CD4-positive, alpha-beta memory T cell (primary cell): ENCODE data around the gene PSD. TPM values are rescaled to one million over a fixed set of nuclear protein-coding genes. Genes with fewer than 3 reads are reported as not detected.

Source experiments
- CTCF ChIA-PET: fragments of 350-600 bp; sonication (Branson Sonifier 250); formaldehyde crosslinking; loops from one replicate; lab custom pipeline; 2021; ENCODE audit warnings: inconsistent platforms; ENCODE audit not compliant: partially characterized antibody; lab: Charles Lee
- POLR2A ChIA-PET: fragments of 350-600 bp; sonication (Branson Sonifier 250); formaldehyde crosslinking; loops from one replicate; lab custom pipeline; 2021; ENCODE audit not compliant: partially characterized antibody; lab: Charles Lee
- DNase-seq, 5 donors: peaks; one replicate each; pipeline versions ENCODE4 v3.0.0 to v3.0.0-alpha.2; 2020 to 2022; ENCODE audit warnings: mixed read lengths in 1 of 5
- H3K27ac ChIP-seq: one replicate; pipeline ENCODE4 v1.7.0; 2013; ENCODE audit warnings: low read depth, low read length
- H3K27me3 ChIP-seq: 2 replicates; pipeline ENCODE4 v1.7.0; 2013; ENCODE audit warnings: mild to moderate bottlenecking, low read length, moderate library complexity; ENCODE audit not compliant: insufficient read depth
- H3K36me3 ChIP-seq: 2 replicates; pipeline ENCODE4 v1.7.0; 2013; ENCODE audit warnings: mild to moderate bottlenecking, low read length, moderate library complexity; ENCODE audit not compliant: insufficient read depth
- H3K4me1 ChIP-seq: 2 replicates; pipeline ENCODE4 v1.7.0; 2013; ENCODE audit warnings: mild to moderate bottlenecking, low read length, moderate library complexity; ENCODE audit not compliant: insufficient read depth
- H3K4me3 ChIP-seq, 2 donors: one replicate each; pipeline ENCODE4 v1.7.0; 2013; ENCODE audit warnings: low read length in 2 of 2, mild to moderate bottlenecking in 1 of 2
- H3K9me3 ChIP-seq, 2 donors: one replicate each; pipeline ENCODE4 v1.7.0; 2013; ENCODE audit warnings: low read length in 2 of 2, control low read depth in 1 of 2; ENCODE audit not compliant: control insufficient read depth in 1 of 2
- H3K27ac Mint-ChIP-seq, 7 donors: one replicate each; pipeline ENCODE4 v1.8.0; 2020 to 2021; ENCODE audit warnings: mixed read lengths in 7 of 7, mild to moderate bottlenecking in 6 of 7, inconsistent platforms in 3 of 7, moderate library complexity in 3 of 7
- H3K27me3 Mint-ChIP-seq, 2 donors: one replicate each; pipeline ENCODE4 v1.8.0; 2020 to 2021; ENCODE audit warnings: mixed read lengths in 2 of 2
- H3K36me3 Mint-ChIP-seq, 2 donors: one replicate each; pipeline ENCODE4 v1.8.0; 2020 to 2021; ENCODE audit warnings: mixed read lengths in 2 of 2, inconsistent platforms in 1 of 2, mild to moderate bottlenecking in 1 of 2
- H3K4me1 Mint-ChIP-seq, 4 donors: one replicate each; pipeline ENCODE4 v1.8.0; 2020 to 2021; ENCODE audit warnings: mixed read lengths in 4 of 4, mild to moderate bottlenecking in 1 of 4
- H3K4me3 Mint-ChIP-seq, 8 donors: one replicate each; pipeline ENCODE4 v1.8.0; 2020 to 2021; ENCODE audit warnings: mixed read lengths in 8 of 8, mild to moderate bottlenecking in 7 of 8, moderate library complexity in 6 of 8, inconsistent platforms in 3 of 8
- H3K9me3 Mint-ChIP-seq, 8 donors: one replicate each; pipeline ENCODE4 v1.8.0; 2020 to 2021; ENCODE audit warnings: mixed read lengths in 8 of 8, mild to moderate bottlenecking in 5 of 8, inconsistent platforms in 3 of 8, moderate library complexity in 1 of 8
- intact Hi-C: fragments of 100-400 bp; cut with micrococcal nuclease; formaldehyde crosslinking; loops from one replicate; pipeline ENCODE4 v1.15.1; 2023
- polyA plus RNA-seq, 2 donors: library from polyadenylated mRNA; unstranded; fragments of 300-500 nt; fragmentation: Illumina TruSeq; gene quantifications; one replicate each; pipeline ENCODE4 v1.2.3, GENCODE V29; 2021
- total RNA-seq, 2 experiments: library from RNA; stranded (reverse); gene quantifications; one replicate each; pipeline ENCODE4 v1.2.3, GENCODE V29; 2021

Gene PSD
- total and polyA plus RNA-seq, 4 experiments from 2014 or later = 2.1 to 5.4 (median 3.8) TPM

GRCh38 chr10:102375867-102376266 is 42.7 kb downstream of the PSD start:
- no peak for DNase-seq
- no peak overlapping the region for H3K4me3 ChIP-seq
- Mint-ChIP-seq H3K36me3 (peaks cover 46 to 70% of the 10 kb centered on the region in 2 donors), H3K9me3 (no peaks in the 10 kb centered on the region), H3K4me1 (no peaks in the 10 kb centered on the region), H3K27me3 (no peaks in the 10 kb centered on the region), H3K27ac (peak overlapping the region in 2 of 7 donors; percentile 51 to 60), H3K4me3 (no peak overlapping the region)
- ChIA-PET CTCF (interaction anchor here (0.8 to 1.5 kb wide), 2 partner anchors 24 to 25 kb away, joined by 3 read pairs; no protein-coding TSS in a partner anchor), POLR2A (no interaction called here)
- no peaks in the 10 kb centered on the region for H3K4me1 ChIP-seq
- H3K9me3 ChIP-seq = no peaks in the 10 kb centered on the region
- H3K36me3 ChIP-seq = peaks cover 71% of the 10 kb centered on the region
- no peaks in the 10 kb centered on the region for H3K27me3 ChIP-seq
- H3K27ac ChIP-seq = no peak overlapping the region
- intact Hi-C loops = no loop called here

DNA sequence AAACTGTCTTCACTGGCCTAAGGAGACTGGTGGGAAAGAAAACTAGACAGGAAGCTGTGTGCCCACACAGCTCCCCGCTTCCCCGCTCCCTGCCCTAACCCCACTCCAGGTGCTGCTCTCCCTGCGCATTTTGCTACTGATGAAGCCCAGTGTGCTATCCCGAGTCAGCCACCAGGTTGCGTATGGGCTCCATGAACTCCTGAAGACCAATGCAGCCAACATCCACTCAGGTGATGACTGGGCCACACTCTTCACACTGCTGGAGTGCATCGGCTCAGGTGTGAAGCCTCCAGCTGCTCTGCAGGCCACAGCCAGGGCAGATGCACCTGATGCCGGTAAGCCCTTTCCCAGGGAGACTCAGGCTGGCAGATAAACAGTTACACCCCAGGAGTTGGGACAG is 43.3 kb downstream of the PSD start:
- POLR2A ChIA-PET = no interaction called here
- Mint-ChIP-seq H3K9me3 (no peaks in the 10 kb centered on the region), H3K4me3 (no peak overlapping the region), H3K27me3 (no peaks in the 10 kb centered on the region), H3K27ac (no peak overlapping the region), H3K36me3 (peaks cover 50 to 73% of the 10 kb centered on the region in 2 donors), H3K4me1 (no peaks in the 10 kb centered on the region)
- intact Hi-C loops = no loop called here
- no peaks in the 10 kb centered on the region for H3K9me3 ChIP-seq
- no peaks in the 10 kb centered on the region for H3K4me1 ChIP-seq
- peaks cover 73% of the 10 kb centered on the region for H3K36me3 ChIP-seq
- CTCF ChIA-PET = interaction anchor here (0.6 kb wide), 1 partner anchor 24 kb away, joined by 3 read pairs; no protein-coding TSS in a partner anchor
- DNase-seq = no peak
- no peak overlapping the region for H3K27ac ChIP-seq
- no peaks in the 10 kb centered on the region for H3K27me3 ChIP-seq
- H3K4me3 ChIP-seq = no peak overlapping the region

- Histone ChIP-seq H3K9me3 (no peaks in the 10 kb centered on the region), H3K4me1 (no peaks in the 10 kb centered on the region), H3K4me3 (no peak overlapping the region), H3K36me3 (peaks cover 85% of the 10 kb centered on the region), H3K27ac (no peak overlapping the region), H3K27me3 (no peaks in the 10 kb centered on the region)
- no peaks in the 10 kb centered on the region for H3K9me3 Mint-ChIP-seq
- no peak for DNase-seq
- H3K27me3 Mint-ChIP-seq = no peaks in the 10 kb centered on the region
- ChIA-PET CTCF (interaction anchor here (1.2 to 3.3 kb wide), 2 partner anchors 20 to 142 kb away, joined by 3 to 12 read pairs; no protein-coding TSS in a partner anchor), POLR2A (interaction anchor here (1.2 kb wide), 1 partner anchor 13 kb away, joined by 4 read pairs; no protein-coding TSS in a partner anchor)
- intact Hi-C loops = no loop called here
- H3K4me1 Mint-ChIP-seq = no peaks in the 10 kb centered on the region
- H3K36me3 Mint-ChIP-seq = peaks cover 62 to 85% of the 10 kb centered on the region in 2 donors
- H3K27ac Mint-ChIP-seq = no peak overlapping the region
- H3K4me3 Mint-ChIP-seq = no peak overlapping the region
Measured at GRCh38 chr10:102371295-102371694, 47.3 kb downstream of the PSD start.

DNA sequence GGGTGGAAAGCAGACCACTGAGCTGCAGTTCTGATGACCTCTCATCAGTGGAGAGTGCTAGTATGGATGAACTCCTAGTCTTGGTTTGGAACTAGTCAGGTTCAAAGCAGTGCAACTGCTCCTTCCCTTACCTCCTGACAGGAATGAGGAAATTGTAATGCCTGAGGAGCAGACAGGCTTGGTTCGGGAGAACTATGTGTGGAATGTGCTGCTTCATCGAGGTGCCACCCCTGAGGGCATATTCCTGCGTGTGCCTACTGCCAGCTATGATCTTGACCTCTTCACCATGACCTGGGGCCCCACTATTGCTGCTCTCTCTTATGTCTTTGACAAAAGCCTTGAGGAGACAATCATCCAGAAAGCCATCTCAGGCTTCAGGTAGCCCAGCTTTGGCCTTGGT is 50.5 kb downstream of the PSD start:
- H3K27ac Mint-ChIP-seq = peak overlapping the region in 3 of 7 donors; percentile 10 to 60 (median 35)
- Histone ChIP-seq H3K4me3 (no peak overlapping the region), H3K4me1 (no peaks in the 10 kb centered on the region), H3K9me3 (no peaks in the 10 kb centered on the region), H3K36me3 (peaks cover 91% of the 10 kb centered on the region), H3K27me3 (no peaks in the 10 kb centered on the region), H3K27ac (no peak overlapping the region)
- intact Hi-C loops = no loop called here
- DNase-seq = no peak
- ChIA-PET CTCF (interaction anchor here (0.9 to 2.0 kb wide), 3 partner anchors 16 to 138 kb away, joined by 3 to 9 read pairs (median 9); no protein-coding TSS in a partner anchor), POLR2A (no interaction called here)
- H3K27me3 Mint-ChIP-seq = no peaks in the 10 kb centered on the region
- H3K4me3 Mint-ChIP-seq = no peak overlapping the region
- no peaks in the 10 kb centered on the region for H3K4me1 Mint-ChIP-seq
- H3K9me3 Mint-ChIP-seq = no peaks in the 10 kb centered on the region
- H3K36me3 Mint-ChIP-seq = peaks cover 82 to 87% of the 10 kb centered on the region in 2 donors

GRCh38 chr10:102367441-102367840 is 51.1 kb downstream of the PSD start:
- peaks cover 82 to 87% of the 10 kb centered on the region in 2 donors for H3K36me3 Mint-ChIP-seq

GRCh38 chr10:102358712-102359382 is 59.7 kb downstream of the PSD start:
- Histone ChIP-seq H3K9me3 (no peaks in the 10 kb centered on the region), H3K4me1 (no peaks in the 10 kb centered on the region), H3K36me3 (peaks cover 82% of the 10 kb centered on the region), H3K4me3 (no peak overlapping the region), H3K27ac (no peak overlapping the region), H3K27me3 (no peaks in the 10 kb centered on the region)
- intact Hi-C loops = no loop called here
- Mint-ChIP-seq H3K4me3 (no peak overlapping the region), H3K27me3 (no peaks in the 10 kb centered on the region), H3K9me3 (peaks cover 0 to 3% (median 0%) of the 10 kb centered on the region in 8 donors), H3K27ac (peak overlapping the region in 2 of 7 donors; percentile 5 to 55), H3K36me3 (peaks cover 73 to 83% of the 10 kb centered on the region in 2 donors), H3K4me1 (peaks cover 0 to 4% (median 2%) of the 10 kb centered on the region in 4 donors)
- ChIA-PET CTCF (interaction anchor here (1.3 to 14.4 kb wide), 3 partner anchors 9 to 189 kb away, joined by 4 to 549 read pairs (median 13); partner anchors contain the start of genes ELOVL3 and PITX3), POLR2A (interaction anchor here (1.0 kb wide), 1 partner anchor 13 kb away, joined by 4 read pairs; no protein-coding TSS in a partner anchor)
- DNase-seq = no peak

More at GRCh38 chr10:102367441-102367840, 51.1 kb downstream of the PSD start:
- Histone ChIP-seq H3K27me3 (no peaks in the 10 kb centered on the region), H3K36me3 (peaks cover 91% of the 10 kb centered on the region), H3K4me3 (no peak overlapping the region), H3K9me3 (no peaks in the 10 kb centered on the region), H3K27ac (no peak overlapping the region), H3K4me1 (no peaks in the 10 kb centered on the region)
- Mint-ChIP-seq H3K27ac (no peak overlapping the region), H3K9me3 (no peaks in the 10 kb centered on the region), H3K27me3 (no peaks in the 10 kb centered on the region), H3K4me1 (no peaks in the 10 kb centered on the region), H3K4me3 (no peak overlapping the region)
- intact Hi-C loops = no loop called here
- ChIA-PET POLR2A (no interaction called here), CTCF (interaction anchor here (2.0 kb wide), 1 partner anchor 137 kb away, joined by 9 read pairs; no protein-coding TSS in a partner anchor)
- no peak for DNase-seq

GRCh38 chr10:102354451-102354850 is 64.1 kb downstream of the PSD start:
- Mint-ChIP-seq H3K27ac (peak overlapping the region in 1 of 7 donors; percentile 29), H3K4me1 (peaks cover 0 to 4% (median 0%) of the 10 kb centered on the region in 4 donors), H3K27me3 (no peaks in the 10 kb centered on the region), H3K36me3 (peaks cover 46 to 73% of the 10 kb centered on the region in 2 donors), H3K9me3 (no peaks in the 10 kb centered on the region), H3K4me3 (no peak overlapping the region)
- Histone ChIP-seq H3K4me3 (no peak overlapping the region), H3K36me3 (peaks cover 70% of the 10 kb centered on the region), H3K9me3 (no peaks in the 10 kb centered on the region), H3K27ac (no peak overlapping the region), H3K4me1 (no peaks in the 10 kb centered on the region), H3K27me3 (no peaks in the 10 kb centered on the region)
- CTCF ChIA-PET = interaction anchor here (0.7 to 14.4 kb wide), 8 partner anchors 11 to 260 kb away, joined by 3 to 549 read pairs (median 5); partner anchors contain the start of genes ACTR1A, ELOVL3 and PITX3
- intact Hi-C loops = no loop called here
- DNase-seq = no peak
- POLR2A ChIA-PET = interaction anchor here (0.5 to 1.6 kb wide), 3 partner anchors 46 to 612 kb away, joined by 3 to 5 read pairs (median 4); partner anchors contain the start of gene ELOVL3
